Coronary artery (tissue), 2 donors: ENCODE measurements around the gene MCOLN3.

Experiments used
- DNase-seq: peaks from one replicate; pipeline ENCODE4 v3.0.0-alpha.2; 2017; ENCODE audit warnings: low spot score
- H3K27ac ChIP-seq, 2 donors: fragments of 200-600 bp; sonication (generic); one replicate each; pipeline ENCODE4 v1.5.1; 2016 to 2019
- H3K4me3 ChIP-seq: fragments of 200-600 bp; sonication (generic); 2 replicates; pipeline ENCODE4 v1.5.1; 2016; ENCODE audit warnings: mild to moderate bottlenecking, moderate library complexity
- TF ChIP-seq, protein P1 (sequence below): fragments of 200-600 bp; sonication (generic); IDR thresholded peaks from one replicate; pipeline ENCODE4 v1.5.1; 2019; ENCODE audit warnings: antibody characterized with exemption

MCOLN3 gene

DNA sequence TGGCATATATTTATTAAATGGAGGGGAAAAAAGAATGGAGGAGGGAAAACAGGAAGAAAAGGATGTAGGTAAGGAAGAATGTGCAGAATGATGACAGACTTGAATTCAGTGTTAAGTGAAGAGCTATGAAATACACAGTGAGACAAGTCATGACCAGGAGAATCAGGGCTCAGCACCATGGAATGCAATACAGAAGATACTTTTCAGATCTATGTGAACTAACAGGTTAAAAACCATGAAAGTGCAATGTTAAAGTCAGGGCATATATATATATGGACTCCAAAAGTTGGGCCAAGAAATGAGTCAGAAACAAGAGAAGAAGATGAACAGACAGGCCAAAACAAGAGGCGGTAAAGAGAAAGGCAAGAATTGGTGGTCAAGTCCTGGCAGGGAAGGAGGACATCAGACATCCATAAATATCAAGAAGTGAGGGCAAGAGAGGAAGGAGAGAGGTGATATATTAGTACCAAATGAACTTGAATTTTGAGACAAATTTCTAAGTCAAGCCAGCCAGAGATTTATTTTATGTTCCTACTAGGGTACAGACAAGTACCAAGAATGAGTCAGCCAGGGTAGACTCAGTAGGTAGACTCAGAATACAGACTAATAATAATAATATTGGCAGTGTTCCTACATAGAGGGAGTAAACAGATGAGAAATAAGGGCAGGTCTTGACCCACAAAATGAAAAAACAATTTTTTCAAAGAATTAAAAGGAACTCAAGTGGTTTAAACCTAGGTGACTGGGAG lies 39.5 kb upstream of the MCOLN3 start:
- H3K27ac ChIP-seq, result no peak overlapping the region
- TF ChIP-seq, protein P1, sequence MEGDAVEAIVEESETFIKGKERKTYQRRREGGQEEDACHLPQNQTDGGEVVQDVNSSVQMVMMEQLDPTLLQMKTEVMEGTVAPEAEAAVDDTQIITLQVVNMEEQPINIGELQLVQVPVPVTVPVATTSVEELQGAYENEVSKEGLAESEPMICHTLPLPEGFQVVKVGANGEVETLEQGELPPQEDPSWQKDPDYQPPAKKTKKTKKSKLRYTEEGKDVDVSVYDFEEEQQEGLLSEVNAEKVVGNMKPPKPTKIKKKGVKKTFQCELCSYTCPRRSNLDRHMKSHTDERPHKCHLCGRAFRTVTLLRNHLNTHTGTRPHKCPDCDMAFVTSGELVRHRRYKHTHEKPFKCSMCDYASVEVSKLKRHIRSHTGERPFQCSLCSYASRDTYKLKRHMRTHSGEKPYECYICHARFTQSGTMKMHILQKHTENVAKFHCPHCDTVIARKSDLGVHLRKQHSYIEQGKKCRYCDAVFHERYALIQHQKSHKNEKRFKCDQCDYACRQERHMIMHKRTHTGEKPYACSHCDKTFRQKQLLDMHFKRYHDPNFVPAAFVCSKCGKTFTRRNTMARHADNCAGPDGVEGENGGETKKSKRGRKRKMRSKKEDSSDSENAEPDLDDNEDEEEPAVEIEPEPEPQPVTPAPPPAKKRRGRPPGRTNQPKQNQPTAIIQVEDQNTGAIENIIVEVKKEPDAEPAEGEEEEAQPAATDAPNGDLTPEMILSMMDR, result no peak
- no peak overlapping the region for H3K4me3 ChIP-seq
- DNase-seq, result no peak

DNA sequence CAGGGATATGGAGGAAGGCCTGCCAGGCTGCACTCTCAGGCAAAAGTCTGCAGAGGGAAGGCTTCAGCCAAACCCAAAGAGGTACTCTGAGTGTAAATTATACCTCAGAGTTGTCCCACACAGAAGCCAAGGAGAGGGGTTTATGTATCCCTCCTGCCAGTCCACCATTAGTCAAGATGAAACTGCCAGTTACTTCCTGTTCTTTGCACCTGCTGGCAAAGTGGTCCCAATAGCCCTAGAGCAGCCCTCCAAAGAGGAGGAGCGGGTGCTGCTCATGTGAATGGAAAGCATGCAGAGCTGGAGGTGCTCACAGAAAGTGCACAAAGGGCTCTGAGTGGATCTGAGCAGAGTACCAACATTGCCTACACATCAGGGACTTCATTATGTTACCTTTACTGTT lies 37.1 kb upstream of the MCOLN3 start:
- H3K27ac ChIP-seq, result no peak overlapping the region
- H3K4me3 ChIP-seq, result no peak overlapping the region
- TF ChIP-seq, protein P1, result no peak
- no peak for DNase-seq

DNA sequence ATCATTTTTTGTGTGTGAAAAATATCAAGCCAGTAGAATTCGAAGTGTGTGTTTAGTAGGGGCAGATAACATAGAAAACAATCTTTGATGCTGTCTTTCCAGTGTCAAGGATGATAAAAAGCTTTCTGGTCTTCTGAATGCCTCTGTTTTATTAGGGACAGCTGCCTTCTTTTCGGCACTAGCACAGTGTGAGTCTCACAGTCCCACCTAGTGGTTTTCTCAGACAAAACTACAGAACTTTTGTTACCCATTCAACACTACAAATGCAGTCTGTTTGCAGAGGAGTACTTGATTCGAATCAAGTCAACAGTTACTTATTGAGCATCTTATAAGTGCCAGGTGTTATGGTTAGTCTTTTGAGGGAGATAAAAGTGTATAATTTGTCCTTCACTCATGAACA lies 30.6 kb upstream of the MCOLN3 start:
- H3K27ac ChIP-seq, result no peak overlapping the region
- TF ChIP-seq, protein P1, result no peak
- H3K4me3 ChIP-seq, result no peak overlapping the region
- no peak for DNase-seq

DNA sequence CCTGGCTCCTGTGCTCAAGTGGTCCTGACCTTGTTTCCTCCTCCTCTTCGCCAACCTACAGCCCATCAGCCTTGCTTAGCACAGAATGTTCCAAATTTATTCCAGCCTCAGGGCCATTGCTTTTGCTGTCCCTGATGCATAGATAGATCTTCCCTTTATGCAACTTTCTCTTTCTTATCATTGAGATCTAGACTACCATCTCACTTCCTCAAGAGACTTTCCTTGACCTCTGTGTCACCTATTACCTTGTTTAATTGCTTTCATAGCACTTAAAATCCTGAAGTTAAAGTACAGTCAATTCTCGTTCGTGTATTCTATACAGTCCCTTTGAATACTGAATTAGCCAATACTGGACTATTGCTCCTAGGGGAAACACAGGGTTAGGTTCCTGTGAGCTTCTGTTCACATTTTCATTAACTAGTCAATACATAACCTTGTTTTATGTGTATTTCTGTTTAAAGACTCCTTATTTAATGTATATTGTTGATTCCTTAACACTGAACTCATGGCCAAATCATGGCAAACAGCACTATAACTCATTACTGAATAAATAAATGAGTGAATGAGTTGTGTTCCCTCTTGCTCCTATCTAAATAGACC lies 26.2 kb upstream of the MCOLN3 start:
- no peak for DNase-seq
- TF ChIP-seq, protein P1, result no peak
- Histone ChIP-seq H3K4me3 (no peak overlapping the region), H3K27ac (no peak overlapping the region)

DNA sequence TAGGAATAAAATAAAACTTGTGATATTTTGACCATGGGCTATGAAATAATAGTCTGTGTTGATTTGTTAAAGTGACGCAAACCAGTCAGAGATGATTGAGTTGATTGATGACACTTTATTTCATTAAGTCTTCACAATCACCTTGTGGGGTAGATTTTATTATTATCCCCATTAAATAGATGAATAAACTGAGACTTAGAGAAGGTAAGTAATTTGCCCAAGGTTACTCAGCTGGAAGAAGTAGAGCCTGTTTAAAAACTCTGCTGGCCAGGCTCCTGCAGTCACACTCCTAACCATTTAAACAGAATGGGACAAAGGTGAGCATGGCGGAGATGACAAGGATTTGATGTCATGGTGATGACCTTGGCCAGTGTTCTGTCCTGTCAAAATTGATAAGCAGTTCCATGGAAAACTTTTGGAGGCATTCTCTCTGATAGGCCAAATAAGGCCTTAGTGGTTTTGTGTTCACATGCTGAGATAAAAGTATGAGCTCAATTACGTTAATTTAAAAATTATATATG lies 22.7 kb upstream of the MCOLN3 start:
- TF ChIP-seq, protein P1, result no peak
- DNase-seq, result no peak
- Histone ChIP-seq H3K27ac (no peak overlapping the region), H3K4me3 (no peak overlapping the region)

DNA sequence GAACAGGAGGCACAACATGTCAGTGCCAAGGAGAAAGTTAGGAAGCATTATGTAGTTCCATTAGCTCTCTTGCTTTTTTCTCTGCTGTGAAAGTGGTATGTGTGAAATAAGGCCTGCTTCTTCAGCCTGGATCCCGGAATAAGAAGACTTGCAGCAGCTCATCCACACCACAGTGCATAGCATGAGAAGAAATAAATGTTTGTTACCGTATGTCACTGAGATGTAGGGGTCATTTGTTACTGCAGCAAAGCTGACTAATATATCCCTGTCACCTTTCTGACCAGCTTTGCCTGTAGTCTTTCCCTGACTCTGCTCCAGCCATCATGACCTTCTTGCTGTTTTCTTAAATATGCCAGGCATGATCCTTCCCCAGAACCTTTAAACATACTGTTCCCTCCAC lies 20.5 kb upstream of the MCOLN3 start:
- Histone ChIP-seq H3K27ac (no peak overlapping the region), H3K4me3 (no peak overlapping the region)
- TF ChIP-seq, protein P1, result no peak
- no peak for DNase-seq

DNA sequence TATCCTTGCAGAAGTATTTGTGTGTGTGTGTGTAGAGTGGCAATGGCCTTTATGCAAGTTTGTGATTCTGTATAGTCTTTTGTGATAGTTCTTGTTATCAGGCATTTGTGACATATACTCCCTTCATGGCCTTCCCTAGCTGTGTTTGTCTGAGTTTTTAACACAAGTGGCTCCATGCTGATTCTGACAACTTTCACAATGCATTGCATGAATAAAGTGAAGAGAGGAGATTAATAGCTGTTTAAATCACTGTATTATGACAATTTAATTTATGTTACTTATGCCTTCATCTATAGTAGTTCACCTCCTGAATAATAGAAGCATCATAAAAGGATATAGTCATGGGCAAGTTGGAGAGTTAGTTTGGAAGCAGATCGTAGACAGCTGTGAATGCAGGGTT lies 17.2 kb upstream of the MCOLN3 start:
- TF ChIP-seq, protein P1, result no peak
- Histone ChIP-seq H3K27ac (no peak overlapping the region), H3K4me3 (no peak overlapping the region)
- no peak for DNase-seq
